GM18907 (cell line): ENCODE measurements around the gene LAMA5.

Experiments used
- ATAC-seq: cut with Tn5 transposase; IDR thresholded peaks from one replicate; pipeline ENCODE4 v1.9.1; 2021; ENCODE audit warnings: mild to moderate bottlenecking, moderate library complexity; ENCODE audit not compliant: unreplicated experiment

Gene LAMA5

GRCh38 chr20:62405108-62405980 lies 38.2 kb upstream of the LAMA5 start:
- no peak for ATAC-seq

- ATAC-seq, result no peak
These were observed 37.6 kb upstream of the LAMA5 start for GRCh38 chr20:62404761-62405107.

- no peak for ATAC-seq
These were observed 37.1 kb upstream of the LAMA5 start for GRCh38 chr20:62404112-62404665.

- ATAC-seq, result no peak
These were observed 36.2 kb upstream of the LAMA5 start for GRCh38 chr20:62403331-62403730.

GRCh38 chr20:62402456-62403150 lies 35.5 kb upstream of the LAMA5 start:
- no peak for ATAC-seq

- no peak for ATAC-seq
These were observed 34.2 kb upstream of the LAMA5 start for GRCh38 chr20:62401331-62401779.

GRCh38 chr20:62400541-62400940 lies 33.4 kb upstream of the LAMA5 start:
- no peak for ATAC-seq

- no peak for ATAC-seq
These were observed 32.9 kb upstream of the LAMA5 start for GRCh38 chr20:62400021-62400420.

GRCh38 chr20:62398120-62398821 lies 31.2 kb upstream of the LAMA5 start:
- ATAC-seq, result no peak

GRCh38 chr20:62396367-62397239 lies 29.5 kb upstream of the LAMA5 start:
- no peak for ATAC-seq

- no peak for ATAC-seq
These were observed 28.5 kb upstream of the LAMA5 start for GRCh38 chr20:62395311-62396242.

- ATAC-seq, result no peak
These were observed 27.4 kb upstream of the LAMA5 start for GRCh38 chr20:62394248-62395245.

- no peak for ATAC-seq
These were observed 26.7 kb upstream of the LAMA5 start for GRCh38 chr20:62393830-62394229.

GRCh38 chr20:62393335-62393665 lies 26.2 kb upstream of the LAMA5 start:
- ATAC-seq, result no peak

- ATAC-seq, result no peak
These were observed 25.7 kb upstream of the LAMA5 start for GRCh38 chr20:62392621-62393334.

- no peak for ATAC-seq
These were observed 24.9 kb upstream of the LAMA5 start for GRCh38 chr20:62392077-62392418.

- ATAC-seq, result no peak
These were observed 24.3 kb upstream of the LAMA5 start for GRCh38 chr20:62391165-62392076.
